ENCODE measurements around the gene ZNF385C. TPM values are rescaled to one million over a fixed set of nuclear protein-coding genes. Genes with fewer than 3 reads are reported as not detected.

ZNF385C gene
- total and polyA plus RNA-seq, 2 of the 13 experiments (the other 11 are each of a cell fraction or from before 2014, with no cell fraction given), result 2.3 to 6.1 TPM

DNA sequence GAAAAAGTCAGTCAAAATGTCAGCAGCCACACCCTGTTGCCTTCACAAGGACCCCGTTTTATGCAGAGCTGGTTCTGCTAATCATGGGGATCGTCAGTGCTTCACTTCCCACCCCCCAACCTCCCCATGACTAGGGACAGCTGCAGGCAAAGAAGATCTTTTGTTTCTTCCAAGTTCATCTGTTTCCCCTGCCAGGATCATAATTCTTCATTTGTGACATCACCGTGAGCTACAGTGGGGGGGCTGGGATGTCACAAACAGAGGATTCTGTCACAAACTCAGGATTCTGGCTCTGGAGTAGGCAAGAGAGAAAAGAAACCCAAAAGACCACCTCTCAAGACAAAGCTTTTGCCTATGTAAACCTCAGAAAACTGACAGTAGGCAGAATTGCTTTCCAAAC is 105.7 kb downstream of the ZNF385C start:
- ATAC-seq (no peak), FAIRE-seq (no peak), DNase-seq (ENCODE audit: low spot score) (no peak)
- H3K4me3 ChIP-seq (replicated peaks in 1 of 3; ENCODE audit: insufficient read depth in 1 of 3, low read depth in 2 of 3, low read length in 3 of 3), result no peak overlapping the region
- H3K9ac ChIP-seq (ENCODE audit: insufficient read depth, low read depth, low read length), result no peak overlapping the region
- CTCF ChIA-PET (ENCODE audit: low intra/inter-chr PET ratio, low total read pairs), result no interaction called here
- H3K4me1 ChIP-seq (ENCODE audit: insufficient read depth, low read length), result peaks cover 36% of the 10 kb centered on the region
- H3K27me3 ChIP-seq (ENCODE audit: control insufficient read depth in 1 of 2, insufficient read depth in 2 of 2, low read length in 2 of 2), result no peaks in the 10 kb centered on the region
- no peak overlapping the region for H3K4me2 ChIP-seq (ENCODE audit: low read depth, low read length)
- no peaks in the 10 kb centered on the region for H3K79me2 ChIP-seq (ENCODE audit: insufficient read depth, low read length)
- in situ Hi-C loops (cut with HindIII; ENCODE audit: extremely low pct_ligation_motif_present, low pct_unique_long_range_greater_than_20kb), result no loop called here
- no peak overlapping the region for H2AFZ ChIP-seq (ENCODE audit: low read length)
- intact Hi-C loops (cut with micrococcal nuclease; ENCODE audit: unreplicated experiment), result no loop called here
- no peaks in the 10 kb centered on the region for H3K9me3 ChIP-seq (ENCODE audit: low read length)
- POLR2A ChIA-PET, result interaction anchor here (1.4 kb wide), 1 partner anchor 10 kb away, joined by 7 read pairs; no protein-coding TSS in a partner anchor
- BruUV-seq (replicated peaks), result no TSS peak
- H4K20me1 ChIP-seq (ENCODE audit: insufficient read depth, low read length), result no peaks in the 10 kb centered on the region; the same call in 1 of the 2 replicates
- 92% methylated on average over 3 of the region's 3 CpGs for WGBS (ENCODE audit: low lambda C conversion rate)
- peaks cover 50 to 84% of the 10 kb centered on the region in 2 experiments for H3K36me3 ChIP-seq (replicated peaks in 1 of 2; ENCODE audit: control insufficient read depth in 1 of 2, insufficient read depth in 2 of 2, low read length in 2 of 2)
- no peak overlapping the region for H3K27ac ChIP-seq (ENCODE audit: extremely low read length, insufficient read depth, low read length)
- TF ChIP-seq, protein P1, sequence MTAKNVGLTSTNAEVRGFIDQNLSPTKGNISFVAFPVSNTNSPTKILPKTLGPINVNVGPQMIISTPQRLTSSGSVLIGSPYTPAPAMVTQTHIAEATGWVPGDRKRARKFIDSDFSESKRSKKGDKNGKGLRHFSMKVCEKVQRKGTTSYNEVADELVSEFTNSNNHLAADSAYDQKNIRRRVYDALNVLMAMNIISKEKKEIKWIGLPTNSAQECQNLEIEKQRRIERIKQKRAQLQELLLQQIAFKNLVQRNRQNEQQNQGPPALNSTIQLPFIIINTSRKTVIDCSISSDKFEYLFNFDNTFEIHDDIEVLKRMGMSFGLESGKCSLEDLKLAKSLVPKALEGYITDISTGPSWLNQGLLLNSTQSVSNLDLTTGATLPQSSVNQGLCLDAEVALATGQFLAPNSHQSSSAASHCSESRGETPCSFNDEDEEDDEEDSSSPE (CRISPR knock-in tag; IDR thresholded peaks at IDR 0.05), result no peak
- no peak for TF ChIP-seq MTA3 (CRISPR knock-in tag; IDR thresholded peaks at IDR 0.05)
- TF ChIP-seq SKI (IDR thresholded peaks at IDR 0.05; ENCODE audit: partially characterized antibody), result no peak
- no peak for TF ChIP-seq GLI4 (CRISPR knock-in tag; IDR thresholded peaks at IDR 0.05; ENCODE audit: borderline replicate concordance)
- no peak for TF ChIP-seq ZNF10 (CRISPR knock-in tag; IDR thresholded peaks at IDR 0.05; ENCODE audit: borderline replicate concordance, low read depth)
- TF ChIP-seq MAFG (CRISPR knock-in tag; IDR thresholded peaks at IDR 0.05), result no peak
- TF ChIP-seq CREB1 (IDR thresholded peaks at IDR 0.05), result peak; percentile 53
- no peak for TF ChIP-seq CREB1 (CRISPR knock-in tag; IDR thresholded peaks at IDR 0.05)
- TF ChIP-seq HOXA5 (CRISPR knock-in tag; IDR thresholded peaks at IDR 0.05), result no peak
- TF ChIP-seq MBNL3 (CRISPR knock-in tag; conservative IDR thresholded peaks at IDR 0.05), result no peak
